ENCODE results near the gene CLN6. TPM values are rescaled to one million over a fixed set of nuclear protein-coding genes. Genes with fewer than 3 reads are reported as not detected.

CLN6 gene
- total RNA-seq, 1 donor from 2014 or later, result 18.0 TPM

- Mint-ChIP-seq H3K9me3 (ENCODE audit: low read depth) (no peaks in the 10 kb centered on the region), H3K36me3 (ENCODE audit: low read depth) (no peaks in the 10 kb centered on the region), H3K27ac (ENCODE audit: unreplicated experiment) (no peak overlapping the region), H3K4me3 (ENCODE audit: unreplicated experiment) (no peak overlapping the region), H3K27me3 (ENCODE audit: low read depth) (peaks cover 2% of the 10 kb centered on the region), H3K4me1 (ENCODE audit: low read depth) (no peaks in the 10 kb centered on the region)
- no peak for TF ChIP-seq CTCF (IDR thresholded peaks at IDR 0.05)
- DNase-seq (ENCODE audit: low spot score), result no peak
Observed at GRCh38 chr15:68262514-68263356, 33.2 kb upstream of the CLN6 start.

GRCh38 chr15:68261980-68262379, 32.5 kb upstream of the CLN6 start:
- peaks cover 2% of the 10 kb centered on the region for H3K27me3 Mint-ChIP-seq (ENCODE audit: low read depth)
- H3K4me1 Mint-ChIP-seq (ENCODE audit: low read depth), result no peaks in the 10 kb centered on the region
- no peak overlapping the region for H3K27ac Mint-ChIP-seq (ENCODE audit: unreplicated experiment)
- no peak for TF ChIP-seq CTCF (IDR thresholded peaks at IDR 0.05)
- no peaks in the 10 kb centered on the region for H3K9me3 Mint-ChIP-seq (ENCODE audit: low read depth)
- no peak overlapping the region for H3K4me3 Mint-ChIP-seq (ENCODE audit: unreplicated experiment)
- no peaks in the 10 kb centered on the region for H3K36me3 Mint-ChIP-seq (ENCODE audit: low read depth)
- DNase-seq (ENCODE audit: low spot score), result no peak

- peaks cover 3% of the 10 kb centered on the region for H3K4me1 Mint-ChIP-seq (ENCODE audit: low read depth)
- H3K4me3 Mint-ChIP-seq (ENCODE audit: unreplicated experiment), result no peak overlapping the region
Observed at GRCh38 chr15:68261241-68261640, 31.7 kb upstream of the CLN6 start.

GRCh38 chr15:68259883-68260282, 30.4 kb upstream of the CLN6 start:
- Mint-ChIP-seq H3K27me3 (ENCODE audit: low read depth) (peaks cover 2% of the 10 kb centered on the region), H3K9me3 (ENCODE audit: low read depth) (no peaks in the 10 kb centered on the region), H3K4me3 (ENCODE audit: unreplicated experiment) (no peak overlapping the region), H3K36me3 (ENCODE audit: low read depth) (no peaks in the 10 kb centered on the region), H3K4me1 (ENCODE audit: low read depth) (peaks cover 3% of the 10 kb centered on the region), H3K27ac (ENCODE audit: unreplicated experiment) (no peak overlapping the region)
- no peak for DNase-seq (ENCODE audit: low spot score)
- TF ChIP-seq CTCF (IDR thresholded peaks at IDR 0.05), result no peak

More at GRCh38 chr15:68261241-68261640, 31.7 kb upstream of the CLN6 start:
- no peak for TF ChIP-seq CTCF (IDR thresholded peaks at IDR 0.05)
- Mint-ChIP-seq H3K36me3 (ENCODE audit: low read depth) (no peaks in the 10 kb centered on the region), H3K9me3 (ENCODE audit: low read depth) (no peaks in the 10 kb centered on the region), H3K27me3 (ENCODE audit: low read depth) (peaks cover 2% of the 10 kb centered on the region), H3K27ac (ENCODE audit: unreplicated experiment) (no peak overlapping the region)
- no peak for DNase-seq (ENCODE audit: low spot score)

- no peak for DNase-seq (ENCODE audit: low spot score)
- no peak overlapping the region for H3K4me3 Mint-ChIP-seq (ENCODE audit: unreplicated experiment)
- no peaks in the 10 kb centered on the region for H3K9me3 Mint-ChIP-seq (ENCODE audit: low read depth)
- H3K36me3 Mint-ChIP-seq (ENCODE audit: low read depth), result no peaks in the 10 kb centered on the region
- H3K27ac Mint-ChIP-seq (ENCODE audit: unreplicated experiment), result no peak overlapping the region
- no peak for TF ChIP-seq CTCF (IDR thresholded peaks at IDR 0.05)
- H3K27me3 Mint-ChIP-seq (ENCODE audit: low read depth), result no peaks in the 10 kb centered on the region
- peaks cover 3% of the 10 kb centered on the region for H3K4me1 Mint-ChIP-seq (ENCODE audit: low read depth)
Observed at GRCh38 chr15:68258692-68259091, 29.2 kb upstream of the CLN6 start.

All from chondrocyte (in vitro differentiated cells).